ENCODE measurements around the gene NUBPL.

DNA sequence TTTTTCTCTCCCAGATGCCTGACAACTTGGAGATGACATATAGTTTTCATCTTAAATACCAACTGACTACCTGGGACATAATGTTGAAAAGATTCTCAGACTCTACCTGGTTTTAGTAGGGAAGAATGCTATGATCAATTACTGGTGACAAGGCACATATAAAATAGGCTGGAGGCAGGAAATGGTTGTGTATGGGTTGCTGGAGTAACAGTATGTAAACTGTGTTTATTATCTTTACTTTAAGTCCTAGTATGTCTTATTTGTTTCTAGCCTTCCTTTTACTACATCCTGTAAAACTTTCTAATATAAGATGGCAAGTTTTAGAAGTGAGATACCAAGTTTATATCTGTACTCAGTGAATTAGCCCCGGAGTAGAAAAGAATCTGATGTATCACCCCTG is 98.1 kb downstream of the NUBPL start:
- TF ChIP-seq GATA2 (IDR thresholded peaks at IDR 0.05; ENCODE audit: low read depth, low read length) (no peak), GATA3 (IDR thresholded peaks at IDR 0.05; ENCODE audit: low read depth, low read length) (no peak)

All from SH-SY5Y (cell line).